Body of pancreas (tissue), 4 donors: ENCODE data around the gene MAP2K7. TPM values are rescaled to one million over a fixed set of nuclear protein-coding genes. Genes with fewer than 3 reads are reported as not detected.
"Not testable (repeated sequence)": the region's sequence is repeated elsewhere in the genome, so short reads cannot be mapped to it uniquely, and the experiment has no call there.

Experiments used
- ATAC-seq: fragments of 150-250 bp; one replicate; pipeline ENCODE4 v1.9.1; 2016
- DNase-seq, 4 donors: peaks; one replicate each; pipeline ENCODE4 v3.0.0-alpha.2; 2019
- H3K27ac ChIP-seq, 4 donors: fragments of 200-600 bp; sonication (generic); 1 replicate in 3 of 4; 2 replicates in 1 of 4; pipeline versions ENCODE4 v1.5.1 to v1.6.1; 2016 to 2019; ENCODE audit warnings: mild to moderate bottlenecking in 1 of 4, mixed read lengths in 1 of 4, moderate library complexity in 1 of 4
- H3K27me3 ChIP-seq, 2 donors: fragments of 200-600 bp; sonication (generic); one replicate each; pipeline ENCODE4 v1.6.0; 2016; ENCODE audit warnings: mild to moderate bottlenecking in 1 of 2
- H3K36me3 ChIP-seq, 2 donors: fragments of 200-600 bp; sonication (generic); replicated peaks in 1 of 2; 2 replicates each; pipeline ENCODE4 v1.5.1; 2016; ENCODE audit warnings: low read depth in 2 of 2; ENCODE audit not compliant: insufficient read depth in 1 of 2
- H3K4me1 ChIP-seq: fragments of 200-600 bp; sonication (generic); one replicate; pipeline ENCODE4 v1.6.0; 2016
- H3K4me3 ChIP-seq, 2 donors: fragments of 200-600 bp; sonication (generic); 1 replicate in 1 of 2; 2 replicates in 1 of 2; pipeline ENCODE4 v1.5.1; 2016 to 2019
- H3K9me3 ChIP-seq, 3 donors: fragments of 200-600 bp; sonication (generic); 1 replicate in 2 of 3; 2 replicates in 1 of 3; pipeline ENCODE4 v1.5.1; 2016
- CTCF ChIP-seq, 7 experiments: fragments of 450-650 bp in 4 of 7; fragments of 200-600 bp in 3 of 7; sonication (generic) in 3 of 7; IDR thresholded peaks; one replicate each; pipeline ENCODE4 v1.5.1; 2016 to 2019; ENCODE audit warnings: antibody characterized with exemption in 7 of 7
- POLR2A ChIP-seq, 3 donors: fragments of 450-650 bp; IDR thresholded peaks; one replicate each; pipeline ENCODE4 v1.6.1; 2016; ENCODE audit warnings: antibody characterized with exemption in 3 of 3, mild to moderate bottlenecking in 2 of 3
- WGBS, 2 donors: methylation state at CpG; one replicate each; pipeline ENCODE4 v1.1.5; 2017; 5-methylcytosine and 5-hydroxymethylcytosine counted together
- intact Hi-C: fragments of 100-400 bp; cut with DNase I; formaldehyde crosslinking; loops from one replicate; pipeline ENCODE4 v1.15.1; 2023
- total RNA-seq, 2 donors: library from RNA; depleted of rRNA; stranded (reverse); fragments of >200 nt; gene quantifications; one replicate each; pipeline ENCODE4 v1.1.0, GENCODE V29; 2016

MAP2K7 gene
- total RNA-seq, 2 donors from 2014 or later = 8.0 to 34.9 TPM

- Histone ChIP-seq H3K27me3 (no peaks in the 10 kb centered on the region), H3K4me3 (no peak overlapping the region)
- intact Hi-C loops = no loop called here
These were observed 24.1 kb downstream of the MAP2K7 start for GRCh38 chr19:7927605-7928333.

GRCh38 chr19:7928334-7928706, 24.6 kb downstream of the MAP2K7 start:
- ATAC-seq (no peak), DNase-seq (peak in 1 of 4 donors; percentile 12)
- H3K4me1 ChIP-seq = peaks cover 31% of the 10 kb centered on the region
- no peak for TF ChIP-seq CTCF (IDR thresholded peaks at IDR 0.05)
- TF ChIP-seq POLR2A (IDR thresholded peaks at IDR 0.05) = no peak
- no peak overlapping the region for H3K4me3 ChIP-seq
- 73 to 83% methylated on average over 8 to 9 of the region's 9 CpGs for WGBS, 2 donors
- intact Hi-C loops = no loop called here
- H3K36me3 ChIP-seq = peaks cover under 1 to 13% of the 10 kb centered on the region in 2 donors
- peak overlapping the region in 3 of 4 donors; percentile 2 to 69 (median 55) for H3K27ac ChIP-seq
- no peaks in the 10 kb centered on the region for H3K9me3 ChIP-seq
- H3K27me3 ChIP-seq = no peaks in the 10 kb centered on the region

More at GRCh38 chr19:7927605-7928333, 24.1 kb downstream of the MAP2K7 start:
- Histone ChIP-seq H3K27ac (peak overlapping the region in 2 of 4 donors; percentile 2 to 69), H3K36me3 (peaks cover 0 to 9% of the 10 kb centered on the region in 2 donors), H3K4me1 (peaks cover 31% of the 10 kb centered on the region), H3K9me3 (no peaks in the 10 kb centered on the region)
- ATAC-seq (no peak), DNase-seq (peak in 2 of 4 donors; percentile 16)
- 87 to 88% methylated on average over 5 to 19 of the region's 23 CpGs for WGBS, 2 donors
- no peak for TF ChIP-seq CTCF (IDR thresholded peaks at IDR 0.05)
- no peak for TF ChIP-seq POLR2A (IDR thresholded peaks at IDR 0.05)

GRCh38 chr19:7928741-7929701, 25.3 kb downstream of the MAP2K7 start:
- peaks cover 31% of the 10 kb centered on the region for H3K4me1 ChIP-seq
- TF ChIP-seq CTCF (IDR thresholded peaks at IDR 0.05) (peak in 2 of 7 experiments; percentile 8 to 13), POLR2A (IDR thresholded peaks at IDR 0.05) (no peak)
- H3K27me3 ChIP-seq = no peaks in the 10 kb centered on the region
- ATAC-seq (peak; percentile 13), DNase-seq (peak in 3 of 4 donors; percentile 51 to 62 (median 56))
- intact Hi-C loops = no loop called here
- 65 to 70% methylated on average over 23 to 24 of the region's 24 CpGs for WGBS, 2 donors
- H3K36me3 ChIP-seq = peaks cover 5 to 20% of the 10 kb centered on the region in 2 donors
- peak overlapping the region; percentile 52 to 69 (median 56) for H3K27ac ChIP-seq
- H3K4me3 ChIP-seq = no peak overlapping the region
- H3K9me3 ChIP-seq = no peaks in the 10 kb centered on the region

GRCh38 chr19:7930030-7930429, 26.4 kb downstream of the MAP2K7 start:
- H3K27ac ChIP-seq = peak overlapping the region in 1 of 4 donors; percentile 56
- DNase-seq, intact Hi-C loops: not testable (repeated sequence)

GRCh38 chr19:7930765-7931164, 27.1 kb downstream of the MAP2K7 start:
- WGBS, 2 donors = 80 to 87% methylated on average over 7 of the region's 7 CpGs
- Histone ChIP-seq H3K9me3 (no peaks in the 10 kb centered on the region), H3K27me3 (no peaks in the 10 kb centered on the region), H3K4me1 (peaks cover 18% of the 10 kb centered on the region), H3K4me3 (no peak overlapping the region), H3K27ac (no peak overlapping the region), H3K36me3 (peaks cover 5 to 23% of the 10 kb centered on the region in 2 donors)
- ATAC-seq (no peak), DNase-seq (peak in 1 of 4 donors; percentile 9)
- TF ChIP-seq POLR2A (IDR thresholded peaks at IDR 0.05) = no peak
- no peak for TF ChIP-seq CTCF (IDR thresholded peaks at IDR 0.05)
- intact Hi-C loops = no loop called here

More at GRCh38 chr19:7930030-7930429, 26.4 kb downstream of the MAP2K7 start:
- peaks cover 24% of the 10 kb centered on the region for H3K4me1 ChIP-seq
- peaks cover 5 to 20% of the 10 kb centered on the region in 2 donors for H3K36me3 ChIP-seq
- H3K27me3 ChIP-seq, ATAC-seq, H3K4me3 ChIP-seq, H3K9me3 ChIP-seq: not testable (repeated sequence)
- WGBS, 2 donors = 88 to 93% methylated on average over 11 of the region's 11 CpGs
